NCI-H1694 (cell line): ENCODE data around the gene KLF11.
A peak's percentile ranks its signal among the peaks of the same experiment; 100 is the strongest.
"Not testable (repeated sequence)": the region's sequence is repeated elsewhere in the genome, so short reads cannot be mapped to it uniquely, and the experiment has no call there.

Experiments
- DNase-seq: peaks from one replicate; lab custom pipeline; 2025; lab: John Stamatoyannopoulos, UW

Gene KLF11

DNA sequence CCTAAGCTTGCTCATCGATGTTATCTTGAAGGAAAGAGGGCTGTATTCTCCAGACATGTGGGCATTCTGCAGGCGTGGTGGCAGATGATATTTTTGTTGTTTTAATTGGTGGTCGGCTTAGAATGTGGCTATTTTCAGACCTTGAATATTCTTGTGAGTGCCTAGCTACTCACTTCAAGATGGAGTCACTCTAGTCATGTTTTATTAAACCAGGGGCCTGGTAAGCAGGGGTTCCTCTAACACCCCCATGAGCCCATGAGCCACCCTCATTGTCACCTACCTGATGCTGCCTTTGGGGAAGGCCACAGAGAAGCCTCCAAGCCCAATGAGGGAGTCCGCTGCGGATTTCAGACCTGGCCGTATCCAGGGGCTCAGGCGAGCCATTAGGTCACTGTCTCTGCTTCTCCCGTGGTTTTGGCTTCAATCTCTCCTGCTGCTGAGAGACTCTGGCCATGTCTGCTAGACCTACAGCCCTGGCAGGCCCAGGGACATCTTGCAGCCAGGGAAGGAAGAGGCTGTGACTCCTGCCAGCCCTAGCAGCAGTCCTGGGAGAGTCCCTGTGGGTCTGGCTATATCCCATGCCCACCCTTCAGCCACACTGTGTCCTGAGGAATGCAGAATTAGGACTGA lies 16.3 kb upstream of the KLF11 start:
- no peak for DNase-seq

DNA sequence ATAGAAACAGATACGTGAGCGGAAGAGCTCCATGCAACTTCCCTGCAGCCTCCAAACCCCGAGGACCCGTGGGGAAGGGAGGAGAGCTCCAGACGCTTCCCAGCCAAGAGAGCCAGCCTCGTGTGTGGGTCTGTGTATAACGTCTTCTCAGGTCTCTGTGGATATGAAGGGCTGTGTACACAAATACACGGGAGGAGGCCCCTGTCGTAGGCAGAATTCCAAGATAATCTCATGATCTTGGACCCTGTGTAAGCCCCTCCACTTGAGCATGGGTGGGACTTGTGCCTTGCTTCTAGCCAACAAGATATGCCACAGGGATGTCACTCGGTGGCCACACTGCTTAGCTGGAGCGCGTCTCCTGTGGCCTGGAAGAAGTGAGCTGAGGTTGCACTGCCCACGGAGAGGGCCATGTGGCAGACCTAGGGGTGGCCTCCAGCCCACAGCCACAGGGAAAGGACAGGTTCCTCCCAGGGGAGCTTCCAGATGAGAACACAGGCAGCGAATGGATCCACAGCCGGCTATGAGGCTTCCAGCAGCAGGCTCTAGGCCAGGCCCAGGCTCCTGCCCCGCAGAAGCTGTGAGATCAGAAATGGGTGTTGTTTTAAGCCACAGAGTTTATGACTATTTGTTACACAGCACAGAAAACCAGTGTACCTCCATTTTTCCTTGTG lies 15.6 kb upstream of the KLF11 start:
- DNase-seq: no peak

- DNase-seq: no peak
Observed at GRCh38 chr2:10028407-10028987, 14.9 kb upstream of the KLF11 start.

DNA sequence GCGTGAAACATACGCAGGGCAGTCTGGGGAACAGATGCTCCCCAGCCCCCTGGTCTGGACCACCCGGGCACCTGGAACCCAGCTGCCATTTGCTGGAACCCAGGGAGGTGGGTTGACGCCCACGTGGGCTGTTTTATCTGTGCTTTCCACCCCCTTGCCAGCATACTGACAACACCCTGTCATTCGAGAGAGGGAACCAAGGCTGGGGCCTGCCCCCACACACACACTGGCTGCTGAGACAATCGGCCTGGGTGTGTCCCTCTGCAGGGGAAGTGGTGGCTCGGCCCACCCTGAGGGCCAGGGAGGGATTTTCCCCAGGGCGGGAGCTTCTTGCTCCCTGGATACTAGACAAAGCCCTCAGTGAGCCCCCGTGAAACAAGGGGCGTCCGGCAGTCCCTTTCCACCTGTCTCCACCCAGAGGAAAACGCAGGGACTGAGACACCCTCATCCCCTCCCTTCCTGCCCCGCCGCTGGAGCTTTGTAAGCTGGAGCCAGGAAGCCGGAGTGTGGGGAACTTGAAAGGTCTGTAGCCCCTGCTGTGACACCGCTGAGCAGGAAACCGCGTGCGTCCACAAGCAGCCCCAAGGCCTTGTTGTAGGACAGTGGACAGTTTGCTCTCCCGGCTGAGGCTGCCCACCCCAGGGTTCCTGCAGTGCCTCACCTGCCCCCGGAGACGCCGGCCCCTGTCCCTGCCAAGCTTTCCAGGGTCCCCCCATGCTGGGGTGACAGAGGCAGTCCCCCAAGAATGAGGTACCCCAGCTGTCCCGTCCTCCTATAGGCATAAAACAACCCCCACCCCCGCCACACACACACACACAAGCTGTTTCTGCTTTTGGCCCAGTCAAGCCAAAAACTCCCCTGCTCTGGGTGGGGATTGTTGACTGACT lies 14.1 kb upstream of the KLF11 start:
- DNase-seq: no peak

GRCh38 chr2:10029875-10030223 lies 13.5 kb upstream of the KLF11 start:
- DNase-seq: no peak

DNA sequence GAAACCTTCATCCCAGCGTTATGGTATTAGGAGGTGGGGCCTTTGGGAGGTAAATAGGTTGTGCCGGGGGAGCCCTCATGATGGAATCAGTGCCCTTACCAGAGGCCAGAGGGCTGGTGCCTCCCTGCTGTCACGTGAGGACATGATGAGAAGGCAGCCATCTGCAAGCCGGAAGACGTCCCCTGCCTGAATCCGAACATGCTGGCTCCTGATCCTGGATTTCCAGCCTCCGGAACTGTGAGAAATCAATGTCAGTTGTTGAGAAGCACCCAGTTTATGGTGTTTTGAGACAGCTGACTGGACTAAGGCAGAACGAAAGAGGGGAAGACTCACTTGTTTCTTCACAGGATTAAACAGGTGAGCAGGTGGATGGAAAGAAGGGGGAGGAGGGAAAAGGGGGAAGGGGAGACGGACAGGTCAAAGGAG lies 13.0 kb upstream of the KLF11 start:
- DNase-seq: no peak

DNA sequence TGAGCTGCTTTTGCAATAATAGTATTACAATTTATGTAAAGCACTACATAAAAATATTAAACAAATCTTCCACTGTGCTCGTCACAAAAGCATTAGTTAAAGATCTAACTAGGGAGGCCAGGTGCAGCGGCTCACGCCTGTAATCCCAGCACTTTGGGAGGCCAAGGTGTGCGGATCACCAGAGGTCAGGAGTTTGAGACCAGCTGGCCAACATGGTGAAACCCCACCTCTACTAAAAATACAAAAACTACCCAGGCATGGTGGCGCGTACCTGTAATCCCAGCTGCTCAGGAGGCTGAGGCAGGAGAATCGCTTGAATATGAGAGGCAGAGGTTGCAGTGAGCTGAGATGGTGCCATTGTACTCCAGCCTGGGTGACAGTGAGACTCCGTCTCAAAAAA lies 12.6 kb upstream of the KLF11 start:
- not testable (repeated sequence) for DNase-seq

GRCh38 chr2:10031886-10032745 lies 11.2 kb upstream of the KLF11 start:
- DNase-seq: no peak

DNA sequence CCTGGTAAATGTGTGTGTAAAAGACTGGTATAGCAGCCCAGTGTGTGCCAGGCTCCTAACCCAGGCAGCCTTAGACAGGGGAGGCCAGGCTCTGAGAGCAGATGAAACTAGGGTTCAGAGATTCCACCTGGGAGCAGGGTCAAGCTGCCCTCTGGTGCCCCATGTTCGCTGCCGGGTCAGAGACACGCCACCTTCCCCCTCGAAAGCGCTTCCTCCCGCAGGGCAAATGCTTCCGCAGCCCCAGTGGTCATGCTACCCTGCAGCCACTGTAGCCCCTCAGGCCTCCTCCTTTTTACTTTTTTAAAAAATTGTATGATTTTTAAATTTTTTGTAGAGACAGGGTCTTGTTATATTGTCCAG lies 10.6 kb upstream of the KLF11 start:
- DNase-seq: no peak

DNA sequence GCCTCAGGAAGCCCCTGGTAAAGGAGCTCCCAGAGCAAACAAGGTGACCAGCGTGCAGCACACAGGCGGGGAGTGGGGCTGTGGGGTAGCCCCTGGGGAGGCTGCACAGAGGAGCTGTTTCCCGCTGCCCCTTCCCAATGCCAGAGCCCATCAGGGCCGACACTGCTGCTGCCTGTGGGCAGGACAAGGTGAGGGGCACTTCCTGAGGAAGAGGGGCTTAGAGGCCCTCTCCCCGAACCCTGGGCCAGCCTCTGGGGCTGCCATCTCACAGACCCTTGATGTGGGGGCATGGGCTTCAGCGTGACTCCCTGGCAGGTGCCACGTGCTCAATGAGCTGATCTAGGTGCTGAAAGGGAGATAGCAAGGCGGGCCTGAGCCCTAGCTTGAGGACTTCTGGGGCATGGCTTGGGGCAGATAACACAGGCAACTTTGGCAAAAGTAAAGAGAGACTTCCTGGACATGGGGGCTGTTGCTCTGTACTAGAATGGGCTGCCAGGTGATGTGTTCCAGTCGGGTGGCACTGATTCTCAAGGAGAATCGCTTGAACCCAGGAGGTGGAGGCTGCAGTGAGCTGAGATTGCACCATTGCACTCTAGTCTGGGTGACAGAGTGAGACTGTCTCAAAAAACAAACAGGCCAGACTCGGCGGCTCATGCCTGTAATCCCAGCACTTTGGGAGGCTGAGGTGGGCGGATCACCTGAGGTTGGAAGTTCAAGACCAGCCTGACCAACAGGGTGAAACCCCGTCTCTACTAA lies 9.9 kb upstream of the KLF11 start:
- no peak for DNase-seq

GRCh38 chr2:10034333-10035052 lies 8.9 kb upstream of the KLF11 start:
- DNase-seq: no peak

DNA sequence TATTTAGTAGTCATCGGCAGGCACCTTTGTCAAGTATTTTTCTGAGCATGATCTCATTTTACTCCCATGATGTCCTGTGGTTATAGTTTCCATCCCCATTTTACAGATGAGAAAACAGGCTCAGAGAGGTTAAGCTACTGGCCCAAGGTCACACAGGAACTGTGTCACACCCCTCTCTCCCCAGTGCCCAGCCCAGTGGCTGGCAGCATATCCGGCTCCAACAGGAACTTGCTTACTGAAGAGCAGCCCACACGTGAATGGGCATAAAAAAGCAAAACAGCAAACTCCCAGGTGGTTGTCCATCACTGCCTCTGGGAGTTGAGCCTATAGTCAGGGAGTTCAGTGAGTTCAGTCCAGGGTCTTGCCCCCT lies 8.3 kb upstream of the KLF11 start:
- DNase-seq: no peak

DNA sequence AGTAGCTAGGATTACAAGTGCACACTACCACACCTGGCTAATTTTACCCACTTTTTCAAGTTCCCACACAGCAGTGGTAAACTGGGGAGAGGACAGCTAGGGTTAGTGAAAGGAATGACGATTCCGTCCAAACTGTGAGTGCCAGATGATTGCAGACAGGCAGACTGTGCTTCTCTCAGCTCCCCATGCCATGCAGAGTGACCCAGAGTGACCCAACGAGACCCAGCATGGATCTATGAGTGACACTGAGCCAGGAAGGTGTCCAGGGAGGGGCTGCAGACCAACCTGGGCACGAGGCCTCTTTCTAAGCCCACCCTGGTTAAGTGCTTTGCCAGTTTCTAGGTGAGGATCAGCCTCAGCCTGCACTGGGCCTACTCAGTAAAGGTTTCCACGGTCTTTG lies 7.7 kb upstream of the KLF11 start:
- DNase-seq: no peak

- peak; percentile 74 for DNase-seq
Observed at GRCh38 chr2:10036095-10036884, 7.1 kb upstream of the KLF11 start.

DNA sequence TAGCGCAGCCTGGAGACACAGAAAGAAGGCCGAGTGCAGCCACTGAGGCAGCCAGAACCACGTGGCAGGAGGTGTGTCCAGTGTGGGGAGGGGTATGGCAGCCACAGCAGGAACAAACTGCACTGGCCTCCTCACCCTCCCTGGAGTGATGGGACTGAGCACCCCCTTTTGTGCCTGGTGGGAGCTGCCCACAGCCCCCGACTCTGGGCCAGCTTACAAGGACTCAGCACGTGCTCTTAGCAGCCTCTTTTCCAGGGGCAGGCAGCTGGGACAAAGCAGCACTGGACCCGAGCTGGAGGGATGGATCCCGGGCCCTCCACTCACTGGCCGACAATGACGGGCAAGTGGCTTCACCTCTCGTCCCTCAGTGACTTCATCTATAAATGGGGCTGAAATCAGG lies 5.2 kb upstream of the KLF11 start:
- no peak for DNase-seq

DNA sequence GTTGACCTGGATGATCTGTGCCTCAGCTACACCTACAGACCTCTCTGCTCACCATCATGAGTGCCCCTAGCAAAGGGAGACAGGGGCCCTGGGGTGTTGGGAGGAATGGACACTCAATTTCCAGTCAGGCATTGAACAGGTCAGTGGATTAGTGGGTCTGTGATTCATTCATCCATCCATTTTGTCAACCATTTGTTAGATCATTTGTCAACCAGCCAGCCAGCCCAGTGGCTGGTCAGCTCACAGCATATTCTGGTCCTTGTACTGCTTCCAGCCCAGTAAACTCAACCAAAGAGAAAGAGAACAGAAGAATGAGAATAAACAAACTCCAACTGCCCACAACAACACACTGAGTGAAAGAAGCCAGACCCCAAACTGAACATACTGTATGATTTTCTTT lies 4.6 kb upstream of the KLF11 start:
- DNase-seq: no peak

GRCh38 chr2:10039658-10040410 lies 3.5 kb upstream of the KLF11 start:
- no peak for DNase-seq

GRCh38 chr2:10041711-10042110 lies 1.6 kb upstream of the KLF11 start:
- no peak for DNase-seq
